IMR-90 (cell line): Measurements from ENCODE around the gene RAPGEFL1. TPM values are rescaled to one million over a fixed set of nuclear protein-coding genes. Genes with fewer than 3 reads are reported as not detected.

Experiments
- ATAC-seq: fragments of 200-7000 bp; cut with Tn5 transposase; 2 replicates; pipeline ENCODE4 v1.9.1; 2020; ENCODE audit warnings: low read depth, mild to moderate bottlenecking, moderate library complexity
- BruUV-seq: library from RNA; stranded (reverse); fragments of 400-500 nt; replicated peaks from 2 replicates; lab custom pipeline; 2021; lab: Mats Ljungman, UMichigan
- CTCF ChIA-PET: fragments of 300-600 bp; formaldehyde crosslinking; extraction: SDS; loops from one replicate; lab custom pipeline; 2021; ENCODE audit warnings: antibody characterized with exemption; lab: Yijun Ruan, JAX
- POLR2A ChIA-PET: fragments of 300-600 bp; sonication (Branson Sonifier 250); formaldehyde crosslinking; loops from one replicate; lab custom pipeline; 2022; ENCODE audit warnings: antibody characterized with exemption; ENCODE audit not compliant: unreplicated experiment; lab: Charles Lee
- DNase-seq: peaks from one replicate; pipeline ENCODE4 v3.0.0; 2013
- H2AFZ ChIP-seq: replicated peaks from 2 replicates; pipeline ENCODE3; 2013; ENCODE audit warnings: low read length, mild to moderate bottlenecking; ENCODE audit not compliant: poor library complexity
- H2AK5ac ChIP-seq: 2 replicates; pipeline ENCODE4 v1.6.1; 2013; ENCODE audit warnings: low read depth, low read length, inconsistent platforms
- H2AK9ac ChIP-seq: replicated peaks from 2 replicates; pipeline ENCODE3; 2013; ENCODE audit warnings: mild to moderate bottlenecking, low read depth, low read length, moderate library complexity; ENCODE audit not compliant: poor library complexity
- H2BK120ac ChIP-seq: 2 replicates; pipeline ENCODE4 v1.6.1; 2013; ENCODE audit warnings: low read depth, low read length, inconsistent platforms
- H2BK15ac ChIP-seq: 3 replicates; pipeline ENCODE4 v1.6.1; 2013; ENCODE audit warnings: low read depth, low read length, inconsistent platforms
- H2BK20ac ChIP-seq: 2 replicates; pipeline ENCODE4 v1.6.1; 2013; ENCODE audit warnings: low read depth, mild to moderate bottlenecking, inconsistent platforms, low read length, moderate library complexity
- H2BK5ac ChIP-seq: 2 replicates; pipeline ENCODE4 v1.6.1; 2013; ENCODE audit warnings: mild to moderate bottlenecking, low read depth, low read length, inconsistent platforms; ENCODE audit not compliant: poor library complexity, severe bottlenecking
- H3K14ac ChIP-seq: replicated peaks from 2 replicates; pipeline ENCODE4 v1.6.1; 2013; ENCODE audit warnings: low read depth, low read length, inconsistent platforms
- H3K18ac ChIP-seq: 2 replicates; pipeline ENCODE4 v1.6.1; 2013; ENCODE audit warnings: low read depth, low read length, control low read depth
- H3K23ac ChIP-seq: 2 replicates; pipeline ENCODE4 v1.6.1; 2013; ENCODE audit warnings: low read depth, low read length, inconsistent platforms
- H3K27ac ChIP-seq: 2 replicates; pipeline ENCODE4 v1.5.1; 2013; ENCODE audit warnings: mild to moderate bottlenecking, control low read depth, low read length; ENCODE audit not compliant: insufficient read depth
- H3K27me3 ChIP-seq: 2 replicates; pipeline ENCODE4 v1.6.1; 2013; ENCODE audit warnings: low read length; ENCODE audit not compliant: control insufficient read depth, insufficient read depth
- H3K36me3 ChIP-seq: 2 replicates; pipeline ENCODE4 v1.6.1; 2013; ENCODE audit warnings: low read length, mixed read lengths; ENCODE audit not compliant: control insufficient read depth, insufficient read depth
- H3K4ac ChIP-seq: 2 replicates; pipeline ENCODE4 v1.6.1; 2013; ENCODE audit warnings: low read depth, low read length, inconsistent platforms
- H3K4me1 ChIP-seq: 2 replicates; pipeline ENCODE4 v1.6.1; 2013; ENCODE audit warnings: low read length, mixed read lengths; ENCODE audit not compliant: control insufficient read depth, insufficient read depth
- H3K4me2 ChIP-seq: 2 replicates; pipeline ENCODE4 v1.6.1; 2013; ENCODE audit warnings: low read depth, mild to moderate bottlenecking, control low read depth, low read length, moderate library complexity
- H3K4me3 ChIP-seq: 2 replicates; pipeline ENCODE4 v1.5.1; 2013; ENCODE audit warnings: low read depth, mild to moderate bottlenecking, control low read depth, low read length, moderate library complexity; ENCODE audit not compliant: insufficient read depth
- H3K56ac ChIP-seq: 2 replicates; pipeline ENCODE4 v1.6.1; 2013; ENCODE audit warnings: low read length, inconsistent platforms; ENCODE audit not compliant: insufficient read depth; ENCODE audit errors: extremely low read depth
- H3K79me1 ChIP-seq, 2 experiments: 2 replicates each; pipeline ENCODE4 v1.6.1; 2013; ENCODE audit warnings: low read length in 2 of 2, inconsistent platforms in 1 of 2, low read depth in 1 of 2
- H3K9ac ChIP-seq: 2 replicates; pipeline ENCODE4 v1.6.1; 2013; ENCODE audit warnings: low read depth, low read length, control low read depth
- H3K9me1 ChIP-seq: 2 replicates; pipeline ENCODE4 v1.6.1; 2013; ENCODE audit warnings: low read length, inconsistent platforms; ENCODE audit not compliant: insufficient read depth
- H3K9me3 ChIP-seq: 2 replicates; pipeline ENCODE4 v1.6.1; 2013; ENCODE audit warnings: low read length; ENCODE audit not compliant: control insufficient read depth, insufficient read depth
- H4K20me1 ChIP-seq: 2 replicates; pipeline ENCODE4 v1.6.1; 2013; ENCODE audit warnings: low read length, inconsistent platforms; ENCODE audit not compliant: insufficient read depth
- H4K5ac ChIP-seq: 2 replicates; pipeline ENCODE4 v1.6.1; 2013; ENCODE audit warnings: mild to moderate bottlenecking, low read depth, low read length, control low read depth
- H4K8ac ChIP-seq, 2 experiments: 2 replicates each; pipeline ENCODE4 v1.6.1; 2013; ENCODE audit warnings: low read depth in 2 of 2, low read length in 2 of 2, control low read depth in 1 of 2, inconsistent platforms in 1 of 2
- H4K91ac ChIP-seq: 2 replicates; pipeline ENCODE4 v1.6.1; 2013; ENCODE audit warnings: low read depth, low read length, inconsistent platforms; ENCODE audit not compliant: insufficient read depth
- MXI1 ChIP-seq: IDR thresholded peaks from 2 replicates; pipeline ENCODE4 v1.6.1; 2012; ENCODE audit warnings: low read depth, mild to moderate bottlenecking, low read length, moderate library complexity, borderline replicate concordance
- WGBS, 2 experiments: methylation state at CpG; one replicate each; pipeline versions ENCODE4 v1.1.5 to v1.1.7; 2013; ENCODE audit warnings: missing lambda C conversion rate in 2 of 2; ENCODE audit not compliant: insufficient read length in 1 of 2; ENCODE audit errors: extremely low coverage in 2 of 2; 5-methylcytosine and 5-hydroxymethylcytosine counted together
- dilution Hi-C: fragments of 300-500 bp; cut with HindIII; formaldehyde crosslinking; loops from one replicate; pipeline ENCODE4 v1.14.3; 2018; ENCODE audit warnings: low sequenced_read_pairs; ENCODE audit not compliant: unreplicated experiment
- in situ Hi-C: fragments of 300-500 bp; cut with MboI; formaldehyde crosslinking; loops from 3 replicates; pipeline ENCODE4 v1.14.3; 2019; ENCODE audit warnings: low sequenced_read_pairs, inconsistent platforms, mixed read lengths
- intact Hi-C: fragments of 100-400 bp; cut with micrococcal nuclease; formaldehyde crosslinking; loops from 2 replicates; pipeline ENCODE4 v1.10.0; 2022
- polyA plus RNA-seq, 3 experiments: library from polyadenylated mRNA; depleted of rRNA; stranded (reverse); fragments of >200 nt; gene quantifications; 2 replicates each; pipeline ENCODE4 v1.2.3, GENCODE V29; 2012; ENCODE audit warnings: low replicate concordance in 1 of 3
- total RNA-seq: library from RNA; depleted of rRNA; stranded (reverse); fragments of >200 nt; gene quantifications from 2 replicates; pipeline ENCODE4 v1.2.3, GENCODE V29; 2012
- TF ChIP-seq, protein P1 (sequence below): conservative IDR thresholded peaks from 2 replicates; pipeline ENCODE4 v1.5.1; 2012; ENCODE audit warnings: mild to moderate bottlenecking, low read depth, low read length, improper control_type of control experiment

Gene RAPGEFL1
- total and polyA plus RNA-seq, 2 of the 4 experiments (the other 2 are of a cell fraction) = 0.54 to 5.6 TPM

DNA sequence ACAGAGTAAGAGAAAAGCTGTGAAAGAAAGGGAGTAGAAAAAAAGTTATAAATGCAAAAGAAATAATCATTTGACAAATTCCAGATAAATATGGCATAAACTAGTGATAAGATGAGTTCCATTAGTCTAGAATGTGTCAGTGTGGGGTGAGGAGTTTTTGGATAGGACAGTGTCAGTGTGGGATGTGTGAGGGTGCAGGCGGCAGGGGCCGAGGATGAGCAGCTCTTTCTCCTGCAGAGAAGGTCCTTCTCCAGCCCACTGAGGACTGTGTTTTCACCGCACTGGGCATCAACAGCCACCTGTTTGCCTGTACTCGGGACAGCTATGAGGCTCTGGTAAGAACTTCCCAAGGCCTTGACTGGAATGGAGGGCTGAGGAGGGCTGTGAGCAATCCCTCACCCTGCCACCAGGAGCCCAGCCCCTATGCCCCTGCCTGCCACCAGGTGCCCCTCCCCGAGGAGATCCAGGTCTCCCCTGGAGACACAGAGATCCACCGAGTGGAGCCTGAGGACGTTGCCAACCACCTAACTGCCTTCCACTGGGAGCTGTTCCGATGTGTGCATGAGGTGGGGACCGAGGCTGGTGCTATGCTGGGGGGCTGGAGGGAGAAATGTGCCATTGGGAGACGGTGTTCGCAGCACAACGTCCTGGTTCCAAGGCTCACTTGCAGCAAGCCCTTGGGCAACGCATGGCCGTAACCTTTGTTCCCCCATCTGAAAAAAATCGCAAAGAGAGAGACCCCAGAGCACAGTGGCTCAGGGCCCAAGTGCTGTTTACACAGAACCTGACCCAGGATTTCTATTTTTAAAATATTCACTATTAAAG lies 13.1 kb downstream of the RAPGEFL1 start:
- H3K56ac ChIP-seq = no peak overlapping the region
- H2AFZ ChIP-seq = no peak overlapping the region
- H3K23ac ChIP-seq = no peak overlapping the region
- H3K4ac ChIP-seq = no peak overlapping the region
- H2AK9ac ChIP-seq = peak overlapping the region; percentile 32
- H2BK20ac ChIP-seq = no peak overlapping the region
- H3K27me3 ChIP-seq = no peaks in the 10 kb centered on the region
- DNase-seq (no peak), ATAC-seq (no peak)
- H3K9me1 ChIP-seq = no peaks in the 10 kb centered on the region; the same call in 1 of the 2 replicates
- no peak overlapping the region for H3K4me3 ChIP-seq
- H3K36me3 ChIP-seq = peaks cover 5% of the 10 kb centered on the region; the same call in 1 of the 2 replicates
- peaks cover 7% of the 10 kb centered on the region; the same call in 1 of the 2 replicates for H3K4me1 ChIP-seq
- no peak overlapping the region for H2BK120ac ChIP-seq
- H3K14ac ChIP-seq = no peak overlapping the region
- no peak overlapping the region for H4K5ac ChIP-seq
- no peak for TF ChIP-seq MXI1
- TF ChIP-seq, protein P1, sequence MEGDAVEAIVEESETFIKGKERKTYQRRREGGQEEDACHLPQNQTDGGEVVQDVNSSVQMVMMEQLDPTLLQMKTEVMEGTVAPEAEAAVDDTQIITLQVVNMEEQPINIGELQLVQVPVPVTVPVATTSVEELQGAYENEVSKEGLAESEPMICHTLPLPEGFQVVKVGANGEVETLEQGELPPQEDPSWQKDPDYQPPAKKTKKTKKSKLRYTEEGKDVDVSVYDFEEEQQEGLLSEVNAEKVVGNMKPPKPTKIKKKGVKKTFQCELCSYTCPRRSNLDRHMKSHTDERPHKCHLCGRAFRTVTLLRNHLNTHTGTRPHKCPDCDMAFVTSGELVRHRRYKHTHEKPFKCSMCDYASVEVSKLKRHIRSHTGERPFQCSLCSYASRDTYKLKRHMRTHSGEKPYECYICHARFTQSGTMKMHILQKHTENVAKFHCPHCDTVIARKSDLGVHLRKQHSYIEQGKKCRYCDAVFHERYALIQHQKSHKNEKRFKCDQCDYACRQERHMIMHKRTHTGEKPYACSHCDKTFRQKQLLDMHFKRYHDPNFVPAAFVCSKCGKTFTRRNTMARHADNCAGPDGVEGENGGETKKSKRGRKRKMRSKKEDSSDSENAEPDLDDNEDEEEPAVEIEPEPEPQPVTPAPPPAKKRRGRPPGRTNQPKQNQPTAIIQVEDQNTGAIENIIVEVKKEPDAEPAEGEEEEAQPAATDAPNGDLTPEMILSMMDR = peak; percentile 38; the same call in 1 of the 2 replicates
- in situ Hi-C loops = no loop called here
- POLR2A ChIA-PET = no interaction called here
- CTCF ChIA-PET = interaction anchor here (0.6 to 2.2 kb wide), 3 partner anchors 77 to 326 kb away, joined by 3 to 10 read pairs (median 7); no protein-coding TSS in a partner anchor
- H3K79me1 ChIP-seq = no peaks in the 10 kb centered on the region
- 100% methylated on average over 2 of the region's 15 CpGs; no CpG with 5 or more reads in 1 of the 2 experiments for WGBS, 2 experiments
- H3K9me3 ChIP-seq = no peaks in the 10 kb centered on the region
- peak overlapping the region in 1 of 2 experiments; percentile 2; a peak in 1 of 4 replicates for H4K8ac ChIP-seq
- no TSS peak for BruUV-seq
- intact Hi-C loops = no loop called here
- no peak overlapping the region for H3K27ac ChIP-seq
- H3K18ac ChIP-seq = no peak overlapping the region
- no peak overlapping the region for H2BK15ac ChIP-seq
- no peak overlapping the region; the same call in 1 of the 2 replicates for H3K4me2 ChIP-seq
- peak overlapping the region; percentile 52 for H2AK5ac ChIP-seq
- no peak overlapping the region for H3K9ac ChIP-seq
- dilution Hi-C loops = no loop called here
- H4K91ac ChIP-seq = no peak overlapping the region
- H4K20me1 ChIP-seq = no peaks in the 10 kb centered on the region
- H2BK5ac ChIP-seq = no peak overlapping the region
